NCI-H345 treated with DMSO at 0.1 percent for 48 hours (cell line): ENCODE results near the gene COX6B2.

Source experiments
- DNase-seq: peaks from one replicate; lab custom pipeline; 2025; ENCODE audit not compliant: unreplicated experiment; lab: John Stamatoyannopoulos, UW

Gene COX6B2

DNA sequence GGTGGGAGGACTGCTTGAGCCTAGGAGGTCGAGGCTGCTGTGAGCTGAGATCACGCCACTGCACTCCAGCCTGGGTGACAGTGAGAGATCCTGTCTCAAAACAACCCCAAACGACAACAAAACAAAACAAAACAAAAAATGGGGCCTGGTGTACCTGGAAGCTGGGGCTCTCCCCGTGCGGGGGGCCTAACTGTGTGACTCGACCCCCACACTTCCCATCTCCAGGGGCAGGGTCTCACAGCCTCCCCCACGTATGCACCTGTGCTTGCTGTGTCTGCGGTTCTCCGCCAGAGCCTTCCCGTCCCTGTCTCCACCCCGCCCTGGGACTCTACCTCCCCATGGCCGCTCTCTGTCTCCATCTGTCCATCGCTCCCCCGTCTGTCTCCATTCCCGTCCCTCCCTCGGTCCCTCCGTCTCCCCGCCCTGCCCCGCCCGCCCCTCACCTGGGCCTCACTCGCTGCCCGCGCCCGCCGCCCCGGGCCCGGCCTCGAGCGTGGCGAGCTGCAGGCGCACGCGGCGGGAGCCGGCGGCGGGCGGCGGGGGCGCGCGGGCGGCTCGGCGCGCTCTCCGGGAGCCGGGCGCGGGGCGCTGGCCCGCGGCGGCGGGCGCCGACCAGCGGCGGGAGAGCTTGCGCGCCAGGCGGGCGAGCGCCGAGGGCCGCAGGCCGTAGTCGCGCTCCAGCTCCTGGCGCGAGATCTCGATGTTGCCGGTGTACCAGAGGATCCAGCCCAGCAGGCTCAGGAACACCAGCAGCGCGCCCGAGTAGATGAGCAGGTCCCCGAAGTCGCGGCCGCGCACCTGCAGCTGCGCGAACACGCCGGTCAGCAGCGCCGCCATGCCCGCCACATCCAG, 29.0 kb upstream of the COX6B2 start:
- no peak for DNase-seq

- DNase-seq: no peak
These were observed 28.1 kb upstream of the COX6B2 start for GRCh38 chr19:55382522-55383054.

GRCh38 chr19:55382013-55382412, 27.5 kb upstream of the COX6B2 start:
- DNase-seq: no peak

DNA sequence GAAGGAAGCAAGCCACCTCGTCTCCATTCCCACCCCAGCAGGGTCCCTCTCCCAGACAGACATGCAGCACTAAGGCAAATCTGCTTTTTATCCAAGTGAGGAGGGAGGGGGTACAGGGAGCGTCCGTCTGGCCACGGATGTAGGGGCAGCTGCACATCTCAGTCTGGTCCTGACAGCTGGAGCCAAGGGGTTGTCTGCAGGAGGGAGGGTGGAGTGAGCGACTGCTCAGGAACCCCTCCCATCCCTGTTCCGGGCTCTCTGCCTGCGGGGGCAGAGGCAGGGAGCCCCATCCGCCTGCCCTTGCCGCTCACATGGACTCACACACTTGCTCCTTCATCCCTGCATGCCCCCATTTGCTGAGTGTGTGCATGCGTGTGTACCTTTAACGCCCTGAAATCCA, 24.7 kb upstream of the COX6B2 start:
- no peak for DNase-seq

DNA sequence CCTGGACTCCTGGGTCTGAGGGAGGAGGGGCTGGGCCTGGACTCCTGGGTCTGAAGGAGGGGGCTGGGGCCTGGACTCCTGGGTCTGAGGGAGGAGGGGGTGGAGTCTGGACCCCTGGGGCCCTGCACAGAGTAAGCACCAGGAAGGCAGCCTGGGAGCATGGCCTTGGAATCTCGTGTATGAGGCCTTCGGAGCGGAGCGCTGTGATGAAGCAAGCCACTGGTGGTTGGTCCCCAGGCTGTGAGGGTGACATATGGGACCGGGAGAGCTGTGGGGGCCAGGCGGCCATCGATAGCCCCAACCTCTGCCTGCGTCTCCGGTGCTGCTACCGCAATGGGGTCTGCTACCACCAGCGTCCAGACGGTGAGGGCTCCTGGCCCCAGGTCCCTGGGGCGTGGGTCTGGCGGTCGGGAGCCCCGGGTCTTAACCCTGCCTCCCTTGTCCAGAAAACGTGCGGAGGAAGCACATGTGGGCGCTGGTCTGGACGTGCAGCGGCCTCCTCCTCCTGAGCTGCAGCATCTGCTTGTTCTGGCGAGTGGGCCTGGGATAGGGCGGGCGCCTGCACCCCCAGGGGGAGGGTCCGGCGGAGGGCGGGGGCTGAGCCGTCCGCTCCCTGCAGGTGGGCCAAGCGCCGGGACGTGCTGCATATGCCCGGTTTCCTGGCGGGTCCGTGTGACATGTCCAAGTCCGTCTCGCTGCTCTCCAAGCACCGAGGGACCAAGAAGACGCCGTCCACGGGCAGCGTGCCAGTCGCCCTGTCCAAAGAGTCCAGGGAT, 23.0 kb upstream of the COX6B2 start:
- DNase-seq: no peak

DNA sequence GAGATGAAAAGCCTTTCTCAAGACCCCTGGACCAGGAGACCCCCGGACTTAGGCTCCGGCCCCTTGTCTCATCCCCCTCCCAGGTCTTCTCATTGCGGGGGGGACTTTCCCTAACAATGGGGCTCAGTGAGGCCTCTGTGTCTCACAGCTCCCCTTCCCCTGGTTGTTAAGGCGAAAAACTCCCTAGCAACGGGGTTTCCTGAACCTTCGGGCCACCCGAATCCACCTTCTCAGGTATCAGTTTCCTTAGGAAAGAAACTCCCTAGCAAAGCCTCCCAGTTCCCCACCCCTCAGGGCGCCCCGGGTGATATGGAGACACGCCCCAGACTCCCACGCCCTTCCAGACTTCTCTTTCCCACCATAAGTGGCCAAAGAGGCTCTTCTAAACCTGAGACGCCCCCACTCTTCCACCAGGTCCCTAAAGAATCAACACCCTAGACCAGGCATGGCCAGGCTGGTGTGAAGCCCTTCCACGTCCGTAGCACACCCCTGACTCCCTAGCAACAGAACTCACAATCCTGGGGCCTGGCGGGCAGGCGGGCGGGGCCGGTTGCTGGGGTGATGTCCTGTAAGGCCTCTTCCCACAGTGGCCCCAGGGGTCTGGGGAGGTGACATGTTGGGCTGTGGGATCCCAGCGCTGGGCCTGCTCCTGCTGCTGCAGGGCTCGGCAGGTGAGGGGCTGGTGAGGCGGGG, 21.9 kb upstream of the COX6B2 start, which contains the start of gene TMEM190:
TSS of gene TMEM190 (plus strand) at position 586 of the 693 bp plus-strand sequence. CDS start at position 614, 28 bp downstream.
- no peak for DNase-seq

GRCh38 chr19:55373993-55374757, 19.7 kb upstream of the COX6B2 start:
- no peak for DNase-seq

GRCh38 chr19:55373306-55373992, 18.9 kb upstream of the COX6B2 start:
- no peak for DNase-seq

DNA sequence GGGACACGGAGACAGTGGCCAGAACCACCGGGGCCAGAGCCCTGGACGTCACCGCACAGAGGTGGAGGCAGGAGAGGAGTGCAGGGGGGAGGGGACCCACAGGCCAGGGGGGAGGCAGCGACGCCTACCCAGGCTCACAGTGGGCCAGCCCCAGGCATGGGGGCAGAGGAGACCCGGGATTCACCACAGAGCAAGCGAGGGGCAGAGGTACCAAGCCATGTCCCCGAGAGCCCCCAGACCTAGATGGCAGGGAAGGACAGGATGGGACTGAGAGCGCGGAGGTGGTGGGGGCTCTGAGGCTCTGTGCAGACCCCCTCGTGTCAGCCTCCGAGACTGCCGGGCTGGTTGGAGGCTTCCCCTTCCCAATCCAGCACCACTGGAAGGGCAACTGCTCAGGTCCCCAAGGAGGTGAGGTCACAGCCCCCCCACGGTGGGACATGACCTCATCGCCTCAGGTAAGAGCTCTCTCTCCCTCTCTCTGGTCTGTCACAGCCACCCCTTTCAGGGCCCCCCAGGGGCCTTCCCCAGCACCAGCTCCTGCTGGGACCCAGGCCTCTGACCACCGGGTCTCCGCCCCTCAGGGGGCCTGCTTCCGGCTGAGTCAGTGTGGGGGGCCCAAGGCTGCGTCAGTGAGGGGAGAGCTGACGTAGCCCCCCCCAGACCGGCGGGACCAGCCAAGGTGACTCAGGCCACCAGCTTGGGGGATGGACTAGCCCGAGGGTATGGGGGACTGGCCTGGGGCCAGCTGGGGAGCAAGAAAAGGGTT, 18.0 kb upstream of the COX6B2 start:
- no peak for DNase-seq

- DNase-seq: no peak
These were observed 15.9 kb upstream of the COX6B2 start, which contains the start of gene IL11 for GRCh38 chr19:55370305-55370988. Gene IL11 (minus strand): TSS chr19:55370463. CDS start chr19:55370310, 153 bp downstream.

DNA sequence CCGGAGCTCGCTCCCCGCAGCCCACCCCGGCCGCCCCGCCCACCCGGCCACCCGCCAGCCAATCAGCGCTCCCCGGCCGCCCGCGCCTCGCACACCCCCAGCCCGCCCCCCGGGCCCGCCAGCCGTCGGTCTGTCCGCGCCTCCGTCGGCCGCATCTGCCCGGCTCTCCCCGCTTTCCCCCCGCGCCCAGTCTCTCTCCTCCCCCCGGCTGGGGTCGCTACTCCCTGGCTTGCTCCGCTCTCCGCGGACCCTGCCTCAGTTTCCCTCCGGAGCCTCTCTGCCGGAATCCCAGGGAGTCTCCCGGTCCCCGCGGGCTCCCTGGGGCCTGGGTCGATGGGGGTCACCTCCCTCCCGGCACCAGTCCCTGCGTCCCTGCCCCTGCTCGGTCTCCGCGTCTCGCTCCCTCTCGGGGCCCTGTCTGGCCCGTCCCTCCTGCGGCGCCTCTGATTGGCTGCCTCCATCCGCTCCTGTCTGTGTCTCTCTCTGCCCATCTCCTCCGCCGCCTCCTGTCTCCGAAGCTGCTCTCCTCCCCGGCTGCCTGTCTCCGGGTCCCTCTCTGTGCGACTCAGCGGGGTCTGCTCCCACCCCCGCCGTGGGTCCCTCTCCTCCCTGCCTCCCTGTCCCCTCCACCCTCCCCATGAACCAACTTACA, 15.3 kb upstream of the COX6B2 start:
- DNase-seq: no peak

- DNase-seq: no peak
These were observed 14.4 kb upstream of the COX6B2 start for GRCh38 chr19:55368701-55369563.

DNA sequence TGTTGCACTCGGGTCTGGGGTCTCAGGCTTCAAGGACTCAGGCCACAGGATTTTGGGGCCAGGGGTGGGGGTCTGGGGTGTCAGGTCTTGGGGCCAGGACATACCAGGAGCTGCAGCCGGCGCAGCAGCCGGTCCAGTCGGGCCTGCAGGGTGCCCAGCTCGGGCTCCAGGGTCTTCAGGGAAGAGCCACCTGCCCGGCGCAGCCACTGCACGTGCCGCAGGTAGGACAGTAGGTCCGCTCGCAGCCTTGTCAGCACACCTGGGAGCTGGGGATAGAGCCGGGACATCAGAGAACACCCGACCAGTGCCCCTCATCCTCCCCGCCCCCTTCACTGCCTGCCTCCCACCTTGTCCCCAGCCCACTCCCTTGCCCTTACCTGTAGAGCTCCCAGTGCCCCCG, 13.6 kb upstream of the COX6B2 start:
- DNase-seq: no peak

DNA sequence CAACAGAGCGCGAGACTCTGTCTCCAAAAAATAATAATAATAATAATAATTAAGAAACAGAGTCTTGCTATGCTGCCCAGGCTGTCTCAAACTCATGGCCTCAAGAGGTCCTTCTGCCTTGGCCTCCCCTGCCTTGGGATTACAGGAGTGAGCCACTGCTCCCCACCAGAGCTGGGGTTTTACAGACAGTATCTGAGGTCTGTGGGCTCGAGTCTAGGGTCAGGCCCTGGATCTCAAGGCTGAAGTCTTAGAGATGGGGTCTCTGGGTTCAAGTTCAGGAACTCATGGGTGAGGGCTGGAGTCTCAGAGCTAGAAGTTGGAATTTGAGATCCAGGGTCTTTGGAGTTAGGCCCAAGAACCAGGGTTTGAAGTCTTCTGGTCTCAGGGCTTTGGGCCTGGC, 12.3 kb upstream of the COX6B2 start:
- DNase-seq: no peak

- DNase-seq: no peak
These were observed 11.4 kb upstream of the COX6B2 start for GRCh38 chr19:55365964-55366363.

DNA sequence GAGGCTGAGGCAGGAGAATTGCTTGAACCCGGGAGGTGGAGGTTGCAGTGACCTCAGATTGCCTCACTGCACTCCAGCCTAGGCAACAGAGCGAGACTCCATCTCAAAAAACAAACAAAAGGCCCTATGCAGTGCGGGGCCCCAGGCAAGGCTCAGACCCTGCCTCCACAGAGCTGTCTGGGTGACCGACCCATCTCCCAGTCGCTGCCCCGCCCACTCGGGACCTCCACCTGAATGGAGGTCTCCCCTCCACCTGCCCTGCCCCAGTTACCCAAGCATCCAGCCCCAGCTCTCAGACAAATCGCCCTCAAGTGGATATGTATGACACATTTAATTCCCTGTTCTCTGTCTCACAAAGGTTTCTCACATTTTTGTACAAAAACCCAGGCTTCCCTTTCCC, 10.7 kb upstream of the COX6B2 start:
- DNase-seq: no peak
